KMS-11 (cell line): Measurements from ENCODE around the gene AIRE.

Experiments
- H2AFZ ChIP-seq: fragments of 200-600 bp; sonication (generic); 2 replicates; pipeline ENCODE4 v1.6.1; 2016; ENCODE audit warnings: antibody characterized with exemption, mixed run types, low read depth
- H3K27ac ChIP-seq: fragments of 200-600 bp; sonication (generic); 2 replicates; pipeline ENCODE4 v1.6.1; 2016; ENCODE audit warnings: mild to moderate bottlenecking, mixed run types
- H3K27me3 ChIP-seq: fragments of 200-600 bp; sonication (generic); 2 replicates; pipeline ENCODE4 v1.6.1; 2017; ENCODE audit warnings: mild to moderate bottlenecking, low read depth, mixed run types, moderate library complexity; ENCODE audit not compliant: insufficient read depth
- H3K36me3 ChIP-seq: fragments of 200-600 bp; sonication (generic); 2 replicates; pipeline ENCODE4 v1.6.1; 2017; ENCODE audit warnings: mild to moderate bottlenecking, mixed run types; ENCODE audit not compliant: insufficient read depth
- H3K4me1 ChIP-seq: fragments of 200-600 bp; sonication (generic); 2 replicates; pipeline ENCODE4 v1.6.1; 2016; ENCODE audit warnings: mild to moderate bottlenecking, low read depth, mixed run types; ENCODE audit not compliant: poor library complexity, severe bottlenecking
- H3K4me2 ChIP-seq: fragments of 200-600 bp; sonication (generic); 2 replicates; pipeline ENCODE4 v1.7.0; 2016; ENCODE audit warnings: mild to moderate bottlenecking, mixed run types
- H3K4me3 ChIP-seq: fragments of 200-600 bp; sonication (generic); IDR thresholded peaks from 2 replicates; pipeline ENCODE4 v1.6.1; 2017; ENCODE audit warnings: low read depth, low read length, mixed read lengths; ENCODE audit not compliant: insufficient read depth
- H3K79me2 ChIP-seq: fragments of 200-600 bp; sonication (generic); 2 replicates; pipeline ENCODE4 v1.6.1; 2016; ENCODE audit warnings: low read depth, mixed run types; ENCODE audit not compliant: insufficient read depth
- H3K9ac ChIP-seq: fragments of 200-600 bp; sonication (generic); 2 replicates; pipeline ENCODE4 v1.6.1; 2016; ENCODE audit warnings: mild to moderate bottlenecking, mixed run types
- H4K20me1 ChIP-seq: fragments of 200-600 bp; sonication (generic); 2 replicates; pipeline ENCODE4 v1.6.1; 2016; ENCODE audit warnings: mild to moderate bottlenecking, mixed run types; ENCODE audit not compliant: insufficient read depth
- CTCF ChIP-seq: fragments of 200-600 bp; sonication (generic); conservative IDR thresholded peaks from 2 replicates; pipeline ENCODE4 v1.6.1; 2017; ENCODE audit warnings: low read depth, mild to moderate bottlenecking, antibody characterized with exemption, low read length, moderate library complexity, mixed read lengths

Gene AIRE

GRCh38 chr21:44320847-44321246 is 35.2 kb downstream of the AIRE start:
- no peaks in the 10 kb centered on the region for H3K79me2 ChIP-seq
- H3K4me2 ChIP-seq, result no peak overlapping the region
- no peaks in the 10 kb centered on the region for H3K4me1 ChIP-seq
- H3K4me3 ChIP-seq, result no peak overlapping the region
- no peaks in the 10 kb centered on the region for H3K27me3 ChIP-seq
- no peak overlapping the region for H3K9ac ChIP-seq
- no peaks in the 10 kb centered on the region for H4K20me1 ChIP-seq
- no peak overlapping the region for H2AFZ ChIP-seq
- H3K36me3 ChIP-seq, result no peaks in the 10 kb centered on the region
- H3K27ac ChIP-seq, result no peak overlapping the region
- no peak for TF ChIP-seq CTCF

- Histone ChIP-seq H3K36me3 (no peaks in the 10 kb centered on the region), H3K4me3 (no peak overlapping the region), H3K4me1 (no peaks in the 10 kb centered on the region), H3K79me2 (no peaks in the 10 kb centered on the region), H2AFZ (no peak overlapping the region), H3K4me2 (no peak overlapping the region), H3K27ac (no peak overlapping the region), H4K20me1 (no peaks in the 10 kb centered on the region), H3K9ac (no peak overlapping the region), H3K27me3 (no peaks in the 10 kb centered on the region)
- no peak for TF ChIP-seq CTCF
These were observed 36.3 kb downstream of the AIRE start for GRCh38 chr21:44321846-44322450.

GRCh38 chr21:44322621-44323325 is 37.1 kb downstream of the AIRE start:
- Histone ChIP-seq H3K36me3 (no peaks in the 10 kb centered on the region), H2AFZ (no peak overlapping the region), H3K79me2 (no peaks in the 10 kb centered on the region), H3K4me3 (no peak overlapping the region), H4K20me1 (no peaks in the 10 kb centered on the region), H3K9ac (no peak overlapping the region), H3K27me3 (no peaks in the 10 kb centered on the region), H3K4me1 (no peaks in the 10 kb centered on the region), H3K4me2 (no peak overlapping the region), H3K27ac (no peak overlapping the region)
- TF ChIP-seq CTCF, result no peak

- no peak overlapping the region for H3K4me2 ChIP-seq
- no peak for TF ChIP-seq CTCF
- H3K4me1 ChIP-seq, result no peaks in the 10 kb centered on the region
- H3K79me2 ChIP-seq, result no peaks in the 10 kb centered on the region
- no peak overlapping the region for H2AFZ ChIP-seq
- no peaks in the 10 kb centered on the region for H3K36me3 ChIP-seq
- H3K4me3 ChIP-seq, result no peak overlapping the region
- H3K9ac ChIP-seq, result no peak overlapping the region
- no peak overlapping the region for H3K27ac ChIP-seq
- H4K20me1 ChIP-seq, result no peaks in the 10 kb centered on the region
- no peaks in the 10 kb centered on the region for H3K27me3 ChIP-seq
These were observed 37.9 kb downstream of the AIRE start for GRCh38 chr21:44323591-44323990.
